ENCODE results near the gene XPNPEP2.

The XPNPEP2 gene

DNA sequence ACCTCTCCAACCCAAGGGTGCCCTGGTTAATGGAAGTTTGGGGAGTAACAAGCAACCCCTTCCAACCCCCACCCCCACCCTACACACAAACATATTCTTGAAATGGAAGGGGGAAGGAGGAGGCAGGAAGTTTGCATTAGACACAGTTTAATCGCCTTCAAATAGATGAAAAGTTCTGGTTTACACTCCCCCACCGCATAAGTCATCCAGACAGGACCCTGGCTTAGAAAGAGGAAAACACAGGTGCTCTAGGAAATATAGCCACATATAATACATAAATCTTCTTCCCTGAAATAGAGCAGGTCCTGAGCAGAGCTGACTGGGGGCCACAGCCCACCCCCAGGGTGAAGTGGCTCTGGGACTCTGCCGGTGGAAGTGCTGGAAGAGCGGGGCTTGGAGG, 66.0 kb downstream of the XPNPEP2 start:
- no peak for DNase-seq

DNA sequence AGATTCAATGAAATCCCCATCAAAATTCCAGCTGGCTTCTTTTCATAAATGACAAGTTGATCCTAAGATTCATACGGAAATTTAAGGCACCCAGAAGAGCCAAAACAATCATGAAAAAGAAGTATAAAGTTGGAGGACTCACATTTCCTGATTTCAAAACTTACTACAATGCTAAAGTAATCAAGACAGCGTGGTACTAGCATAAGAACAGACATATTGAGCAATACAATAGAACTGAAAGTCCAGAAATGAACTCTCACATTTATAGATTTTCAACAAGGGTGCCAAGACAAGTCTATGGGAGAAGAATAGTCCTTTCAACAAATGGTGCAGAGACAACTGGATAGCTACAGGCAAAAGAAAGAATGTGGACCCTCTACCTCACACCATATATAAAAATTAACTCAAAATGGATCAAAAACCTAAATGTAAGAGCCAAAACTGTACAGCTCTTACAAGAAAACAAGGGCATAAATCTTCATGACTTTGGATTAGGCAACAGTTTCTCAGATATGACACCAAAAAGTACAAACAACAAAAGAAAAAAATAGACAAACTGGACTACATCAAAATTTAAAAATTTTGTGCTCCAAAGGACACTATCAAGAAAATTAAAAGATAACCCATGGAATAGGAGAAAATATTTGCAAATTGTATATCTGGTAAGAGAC, 69.5 kb downstream of the XPNPEP2 start:
- DNase-seq: no peak

DNA sequence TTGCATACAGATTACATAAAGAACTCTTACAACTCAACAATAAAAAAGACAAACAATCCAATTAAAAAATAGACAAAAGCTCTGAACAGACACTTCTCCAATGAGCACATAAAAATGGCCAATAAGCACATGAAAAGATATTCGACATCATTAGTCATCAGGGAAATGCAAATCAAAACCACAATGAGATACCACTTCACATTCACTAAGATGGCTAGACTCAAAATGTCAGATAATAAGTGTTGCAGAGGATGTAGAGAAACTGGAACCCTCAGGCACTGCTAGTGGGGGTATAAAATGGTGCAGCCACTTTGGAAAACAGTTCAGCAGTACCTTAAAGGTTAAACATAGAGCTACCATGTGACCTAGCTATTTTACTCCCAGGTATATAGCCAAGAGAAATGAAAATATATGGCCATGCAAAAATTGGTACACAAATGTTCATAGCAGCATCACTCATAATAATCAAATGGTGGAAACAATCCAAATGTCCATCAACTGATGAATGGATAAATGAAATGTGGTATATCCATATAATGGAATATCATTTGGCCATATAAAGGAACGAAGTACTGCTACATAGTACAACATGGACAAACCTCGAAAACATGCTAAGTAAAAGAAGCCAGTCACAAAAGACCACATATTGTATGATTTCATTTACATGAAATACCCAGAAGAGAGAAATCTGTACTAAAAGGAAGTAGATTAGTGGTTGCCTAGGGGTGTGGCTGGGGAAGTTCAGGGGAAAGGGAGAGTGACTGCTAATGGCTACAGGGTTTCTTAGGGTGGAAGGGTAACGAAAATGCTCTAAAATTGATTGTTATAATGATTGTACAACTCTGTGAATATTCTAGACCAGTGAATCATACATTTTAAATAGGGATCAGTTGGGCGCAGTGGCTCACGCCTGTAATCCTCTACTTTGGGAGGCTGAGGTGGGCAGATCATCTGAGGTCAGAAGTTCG, 70.3 kb downstream of the XPNPEP2 start:
- no peak for DNase-seq

DNA sequence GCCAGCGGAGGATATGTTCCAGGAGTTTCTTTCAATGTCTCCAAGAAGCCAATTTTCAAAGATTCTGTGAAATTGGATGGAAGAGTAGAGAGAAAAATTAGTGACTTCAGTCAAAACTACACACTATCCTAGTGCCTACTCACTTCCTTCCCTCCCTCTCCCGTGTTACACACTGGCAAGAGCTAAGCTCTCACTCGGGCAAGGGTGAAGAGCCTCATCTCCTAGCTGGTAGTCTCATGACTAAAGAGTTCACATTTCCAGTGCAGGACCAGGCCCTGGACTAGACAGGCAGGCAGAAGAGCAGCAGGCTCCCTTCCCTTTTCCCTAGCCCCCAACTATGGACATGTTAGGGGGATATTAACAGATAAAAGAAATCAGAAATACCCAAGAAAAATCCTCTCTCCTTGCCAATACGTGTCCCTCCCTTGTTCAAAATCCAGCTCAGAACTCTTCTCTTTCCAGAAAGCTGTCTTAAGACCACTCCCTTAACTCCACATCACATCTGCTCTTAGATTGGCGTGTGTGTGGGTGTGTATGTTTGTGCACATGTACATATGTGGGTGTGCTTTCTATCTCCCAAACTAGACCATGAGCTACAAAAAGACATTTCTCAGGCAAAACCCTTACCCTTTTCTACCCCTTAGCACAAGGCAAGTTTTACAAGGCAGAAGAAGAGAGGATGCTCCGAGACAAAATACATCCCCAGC, 75.0 kb downstream of the XPNPEP2 start:
- DNase-seq: no peak

DNA sequence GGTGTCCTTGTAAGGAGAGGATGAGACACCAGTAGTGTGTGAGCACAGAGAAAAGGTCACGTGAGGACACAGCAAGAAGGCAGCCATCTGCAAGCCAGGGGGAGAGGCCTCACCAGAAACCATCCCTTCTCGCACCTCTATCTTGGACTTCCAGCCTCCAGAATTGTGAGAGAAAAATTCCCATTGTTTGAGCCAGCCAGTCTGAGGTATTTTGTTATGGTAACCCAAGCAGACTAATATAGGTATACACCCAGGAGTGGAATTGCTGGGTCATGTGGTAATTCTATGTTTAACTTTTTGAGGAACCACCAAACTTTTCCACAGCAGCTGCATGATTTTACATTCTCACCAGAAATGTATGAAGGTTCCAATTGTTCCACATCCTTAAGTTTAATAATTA, 79.3 kb downstream of the XPNPEP2 start:
- no peak for DNase-seq

All from CD4-positive, alpha-beta T cell treated with Interleukin-17A for 4 hours (primary cell).